Measurements from ENCODE around the gene TRAF3IP3.

DNA sequence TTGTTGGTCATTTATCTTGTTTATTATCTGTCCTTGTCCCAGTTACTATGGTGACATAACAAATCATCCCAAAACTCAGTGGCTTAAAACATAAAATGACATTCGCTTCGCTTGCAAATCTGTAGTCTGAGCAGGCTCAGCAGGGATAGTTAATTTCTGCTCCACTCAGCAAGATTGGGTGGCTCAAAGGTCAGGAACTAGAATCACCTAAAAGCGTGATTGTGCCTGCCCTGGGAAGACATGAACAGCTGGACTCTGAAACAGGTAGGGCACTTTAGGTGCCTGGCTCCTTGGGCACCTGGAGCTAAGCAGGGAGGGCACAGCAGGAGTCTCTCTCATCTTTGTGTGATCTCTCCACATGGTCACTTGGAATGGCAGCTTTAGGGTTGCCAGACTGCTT, 14.7 kb upstream of the TRAF3IP3 start:
- TF ChIP-seq CTCF (IDR thresholded peaks at IDR 0.05) (no peak), POLR2AphosphoS5 (IDR thresholded peaks at IDR 0.05) (no peak)
